ENCODE results near the gene CATSPER1. TPM values are rescaled to one million over a fixed set of nuclear protein-coding genes. Genes with fewer than 3 reads are reported as not detected.

CATSPER1 gene
- total and polyA plus RNA-seq, 2 of the 13 experiments (the other 11 are each of a cell fraction or from before 2014, with no cell fraction given) = 0.17 TPM; not detected in 1

DNA sequence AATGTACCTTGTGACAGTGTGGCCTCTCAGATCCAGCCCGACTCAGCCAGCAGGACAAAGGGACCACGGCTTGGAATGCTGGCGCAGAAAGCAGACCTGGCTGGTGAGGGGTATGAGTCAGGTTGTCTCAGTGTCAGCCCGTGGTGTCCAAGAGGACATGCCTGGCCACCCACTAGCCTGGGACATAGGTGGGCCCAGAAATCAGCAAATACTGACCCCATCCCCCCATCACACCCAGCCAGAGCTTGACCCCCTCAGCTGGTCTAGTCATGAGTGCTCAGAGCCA, 19.4 kb downstream of the CATSPER1 start:
- Histone ChIP-seq H3K4me3 (replicated peaks in 1 of 3; ENCODE audit: insufficient read depth in 1 of 3, low read depth in 2 of 3, low read length in 3 of 3) (no peak overlapping the region), H3K79me2 (ENCODE audit: insufficient read depth, low read length) (peaks cover 11% of the 10 kb centered on the region), H3K9ac (ENCODE audit: insufficient read depth, low read depth, low read length) (no peak overlapping the region), H3K27ac (ENCODE audit: extremely low read length, insufficient read depth, low read length) (no peak overlapping the region), H3K9me3 (ENCODE audit: low read length) (no peaks in the 10 kb centered on the region), H3K4me1 (ENCODE audit: insufficient read depth, low read length) (peaks cover 31% of the 10 kb centered on the region), H3K4me2 (ENCODE audit: low read depth, low read length) (no peak overlapping the region), H4K20me1 (ENCODE audit: insufficient read depth, low read length) (no peaks in the 10 kb centered on the region), H3K27me3 (ENCODE audit: control insufficient read depth in 1 of 2, insufficient read depth in 2 of 2, low read length in 2 of 2) (peaks cover 4 to 17% of the 10 kb centered on the region in 2 experiments; a peak in 4 of 5 replicates), H3K36me3 (replicated peaks in 1 of 2; ENCODE audit: control insufficient read depth in 1 of 2, insufficient read depth in 2 of 2, low read length in 2 of 2) (peaks cover 1 to 7% of the 10 kb centered on the region in 2 experiments; a peak in 3 of 5 replicates), H2AFZ (ENCODE audit: low read length) (no peak overlapping the region)
- CTCF ChIA-PET (ENCODE audit: low intra/inter-chr PET ratio, low total read pairs) = no interaction called here
- ATAC-seq (no peak), DNase-seq (ENCODE audit: low spot score) (no peak), FAIRE-seq (no peak)
- POLR2A ChIA-PET = interaction anchor here (0.6 kb wide), 1 partner anchor 13 kb away, joined by 4 read pairs; no protein-coding TSS in a partner anchor
- TF ChIP-seq TMF1 (CRISPR knock-in tag; IDR thresholded peaks at IDR 0.05; ENCODE audit: low read depth) (no peak), ATAD3A (CRISPR knock-in tag; IDR thresholded peaks at IDR 0.05) (no peak)
- intact Hi-C loops (cut with micrococcal nuclease; ENCODE audit: unreplicated experiment) (no loop called here), in situ Hi-C loops (cut with HindIII; ENCODE audit: extremely low pct_ligation_motif_present, low pct_unique_long_range_greater_than_20kb) (no loop called here)
- no TSS peak for BruUV-seq (replicated peaks)
- WGBS (ENCODE audit: low lambda C conversion rate) = 90% methylated on average over 2 of the region's 4 CpGs

DNA sequence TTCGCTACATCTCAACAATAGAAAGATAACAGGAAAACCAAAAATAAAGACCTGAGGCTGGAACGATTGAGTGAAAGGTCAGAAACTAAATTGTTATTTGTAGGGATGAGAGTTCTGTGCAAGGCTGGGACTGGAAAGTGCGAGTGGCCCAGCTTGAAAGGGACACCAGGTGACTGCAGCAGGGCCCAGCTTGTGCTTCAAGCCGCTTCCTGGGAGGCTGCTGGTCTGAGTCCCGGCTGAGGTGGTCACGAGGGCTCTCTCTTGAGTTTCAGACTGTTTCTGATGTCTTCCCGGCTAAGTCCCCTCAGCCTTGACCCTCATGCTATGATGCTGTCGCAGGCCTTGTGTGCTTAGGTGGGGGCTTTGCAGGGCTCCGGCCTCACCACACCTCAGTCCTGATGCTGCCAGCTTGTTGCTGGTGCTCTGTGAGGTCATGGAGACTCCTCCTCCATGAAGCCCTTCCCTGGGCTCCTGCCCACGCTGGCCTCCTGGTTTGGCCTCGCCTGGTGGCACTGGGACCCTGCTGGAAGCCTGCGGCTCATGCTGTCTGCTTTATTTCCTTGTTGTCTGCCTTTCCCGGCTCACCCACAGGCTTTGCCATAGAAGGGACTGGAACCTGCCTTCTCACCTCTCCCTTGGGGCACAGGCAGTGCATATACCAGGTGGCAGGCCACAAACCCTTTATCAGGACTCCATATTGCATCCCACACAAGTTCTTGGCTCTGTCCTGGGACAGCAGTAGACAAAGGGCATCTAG, 20.0 kb downstream of the CATSPER1 start:
- CTCF ChIA-PET (ENCODE audit: low intra/inter-chr PET ratio, low total read pairs) = no interaction called here

More for the DNA sequence above, 20.0 kb downstream of the CATSPER1 start:
- in situ Hi-C loops (cut with HindIII; ENCODE audit: extremely low pct_ligation_motif_present, low pct_unique_long_range_greater_than_20kb) = no loop called here
- intact Hi-C loops (cut with micrococcal nuclease; ENCODE audit: unreplicated experiment) = no loop called here
- H3K27ac ChIP-seq (ENCODE audit: extremely low read length, insufficient read depth, low read length) = no peak overlapping the region
- no peaks in the 10 kb centered on the region for H3K9me3 ChIP-seq (ENCODE audit: low read length)
- H3K4me2 ChIP-seq (ENCODE audit: low read depth, low read length) = no peak overlapping the region
- DNase-seq (ENCODE audit: low spot score) = no peak
- TF ChIP-seq ZNF251 (CRISPR knock-in tag; IDR thresholded peaks at IDR 0.05) = no peak
- peak; percentile 55 for TF ChIP-seq AGO2 (optimal IDR thresholded peaks at IDR 0.05; ENCODE audit: low read depth, low read length)
- no peak for TF ChIP-seq WIZ (CRISPR knock-in tag; IDR thresholded peaks at IDR 0.05)
- TF ChIP-seq ZNF570 (CRISPR knock-in tag; IDR thresholded peaks at IDR 0.05; ENCODE audit: borderline replicate concordance) = no peak
- TF ChIP-seq ZKSCAN5 (CRISPR knock-in tag; IDR thresholded peaks at IDR 0.05) = no peak
- TF ChIP-seq, protein P1, sequence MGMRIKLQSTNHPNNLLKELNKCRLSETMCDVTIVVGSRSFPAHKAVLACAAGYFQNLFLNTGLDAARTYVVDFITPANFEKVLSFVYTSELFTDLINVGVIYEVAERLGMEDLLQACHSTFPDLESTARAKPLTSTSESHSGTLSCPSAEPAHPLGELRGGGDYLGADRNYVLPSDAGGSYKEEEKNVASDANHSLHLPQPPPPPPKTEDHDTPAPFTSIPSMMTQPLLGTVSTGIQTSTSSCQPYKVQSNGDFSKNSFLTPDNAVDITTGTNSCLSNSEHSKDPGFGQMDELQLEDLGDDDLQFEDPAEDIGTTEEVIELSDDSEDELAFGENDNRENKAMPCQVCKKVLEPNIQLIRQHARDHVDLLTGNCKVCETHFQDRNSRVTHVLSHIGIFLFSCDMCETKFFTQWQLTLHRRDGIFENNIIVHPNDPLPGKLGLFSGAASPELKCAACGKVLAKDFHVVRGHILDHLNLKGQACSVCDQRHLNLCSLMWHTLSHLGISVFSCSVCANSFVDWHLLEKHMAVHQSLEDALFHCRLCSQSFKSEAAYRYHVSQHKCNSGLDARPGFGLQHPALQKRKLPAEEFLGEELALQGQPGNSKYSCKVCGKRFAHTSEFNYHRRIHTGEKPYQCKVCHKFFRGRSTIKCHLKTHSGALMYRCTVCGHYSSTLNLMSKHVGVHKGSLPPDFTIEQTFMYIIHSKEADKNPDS (CRISPR knock-in tag; IDR thresholded peaks at IDR 0.05) = no peak
- no peak for ATAC-seq
- H3K79me2 ChIP-seq (ENCODE audit: insufficient read depth, low read length) = peaks cover 17% of the 10 kb centered on the region
- peaks cover 1 to 7% of the 10 kb centered on the region in 2 experiments; a peak in 3 of 5 replicates for H3K36me3 ChIP-seq (replicated peaks in 1 of 2; ENCODE audit: control insufficient read depth in 1 of 2, insufficient read depth in 2 of 2, low read length in 2 of 2)
- peaks cover 31% of the 10 kb centered on the region for H3K4me1 ChIP-seq (ENCODE audit: insufficient read depth, low read length)
- H3K9ac ChIP-seq (ENCODE audit: insufficient read depth, low read depth, low read length) = no peak overlapping the region
- BruUV-seq (replicated peaks) = no TSS peak
- H3K27me3 ChIP-seq (ENCODE audit: control insufficient read depth in 1 of 2, insufficient read depth in 2 of 2, low read length in 2 of 2) = peaks cover 2 to 14% of the 10 kb centered on the region in 2 experiments; a peak in 4 of 5 replicates
- POLR2A ChIA-PET = no interaction called here
- no peaks in the 10 kb centered on the region for H4K20me1 ChIP-seq (ENCODE audit: insufficient read depth, low read length)
- no peak overlapping the region for H3K4me3 ChIP-seq (replicated peaks in 1 of 3; ENCODE audit: insufficient read depth in 1 of 3, low read depth in 2 of 3, low read length in 3 of 3)
- FAIRE-seq = no peak
- 91% methylated on average over 10 of the region's 13 CpGs for WGBS (ENCODE audit: low lambda C conversion rate)
- no peak overlapping the region for H2AFZ ChIP-seq (ENCODE audit: low read length)
